ENCODE results near the gene ANKS1B. TPM values are rescaled to one million over a fixed set of nuclear protein-coding genes. Genes with fewer than 3 reads are reported as not detected.

The ANKS1B gene
- total and polyA plus RNA-seq, 2 of the 4 experiments (the other 2 are of a cell fraction), result 0.17 to 0.18 TPM

- Histone ChIP-seq H2AFZ (replicated peaks; ENCODE audit: low read length, poor library complexity) (no peak overlapping the region), H2AK5ac (ENCODE audit: low read depth, low read length) (no peak overlapping the region), H4K91ac (ENCODE audit: insufficient read depth, low read depth, low read length) (no peak overlapping the region), H3K4me1 (ENCODE audit: control insufficient read depth, insufficient read depth, low read length) (no peaks in the 10 kb centered on the region), H3K56ac (ENCODE audit: extremely low read depth, insufficient read depth, low read length) (no peak overlapping the region), H3K4ac (ENCODE audit: low read depth, low read length) (no peak overlapping the region), H2BK120ac (ENCODE audit: low read depth, low read length) (no peak overlapping the region), H3K36me3 (ENCODE audit: control insufficient read depth, insufficient read depth, low read length) (no peaks in the 10 kb centered on the region), H4K20me1 (ENCODE audit: insufficient read depth, low read length) (no peaks in the 10 kb centered on the region), H2AK9ac (replicated peaks; ENCODE audit: low read depth, low read length, poor library complexity) (no peak overlapping the region), H3K4me3 (ENCODE audit: insufficient read depth, low read depth, low read length) (no peak overlapping the region), H3K27me3 (ENCODE audit: control insufficient read depth, insufficient read depth, low read length) (no peaks in the 10 kb centered on the region), H3K9me3 (ENCODE audit: control insufficient read depth, insufficient read depth, low read length) (0 out of 2 replicates have a peak, but pooled peaks cover 2% of the 10 kb centered on the region), H3K23ac (ENCODE audit: low read depth, low read length) (no peak overlapping the region), H3K27ac (ENCODE audit: insufficient read depth, low read length) (no peak overlapping the region), H4K5ac (ENCODE audit: low read depth, low read length) (no peak overlapping the region), H2BK15ac (ENCODE audit: low read depth, low read length) (no peak overlapping the region), H3K4me2 (ENCODE audit: low read depth, low read length) (no peak overlapping the region), H3K14ac (replicated peaks; ENCODE audit: low read depth, low read length) (no peak overlapping the region), H4K8ac (ENCODE audit: low read depth in 2 of 2, low read length in 2 of 2) (no peak overlapping the region), H3K79me1 (ENCODE audit: low read depth in 1 of 2, low read length in 2 of 2) (no peaks in the 10 kb centered on the region), H2BK20ac (ENCODE audit: low read depth, low read length) (no peak overlapping the region), H3K18ac (ENCODE audit: low read depth, low read length) (no peak overlapping the region), H2BK5ac (ENCODE audit: low read depth, low read length, poor library complexity, severe bottlenecking) (no peak overlapping the region), H3K9ac (ENCODE audit: low read depth, low read length) (no peak overlapping the region), H3K9me1 (ENCODE audit: insufficient read depth, low read length) (no peaks in the 10 kb centered on the region)
- CTCF ChIA-PET, result interaction anchor here (0.6 kb wide), 1 partner anchor 706 kb away, joined by 3 read pairs; no protein-coding TSS in a partner anchor
- no peak for DNase-seq
- ATAC-seq (ENCODE audit: low read depth), result no peak
- BruUV-seq (replicated peaks), result no TSS peak
- POLR2A ChIA-PET (ENCODE audit: unreplicated experiment), result no interaction called here
- TF ChIP-seq, protein P1, sequence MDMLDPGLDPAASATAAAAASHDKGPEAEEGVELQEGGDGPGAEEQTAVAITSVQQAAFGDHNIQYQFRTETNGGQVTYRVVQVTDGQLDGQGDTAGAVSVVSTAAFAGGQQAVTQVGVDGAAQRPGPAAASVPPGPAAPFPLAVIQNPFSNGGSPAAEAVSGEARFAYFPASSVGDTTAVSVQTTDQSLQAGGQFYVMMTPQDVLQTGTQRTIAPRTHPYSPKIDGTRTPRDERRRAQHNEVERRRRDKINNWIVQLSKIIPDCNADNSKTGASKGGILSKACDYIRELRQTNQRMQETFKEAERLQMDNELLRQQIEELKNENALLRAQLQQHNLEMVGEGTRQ (IDR thresholded peaks at IDR 0.05; ENCODE audit: low read depth, low read length), result no peak
- no peak for TF ChIP-seq BHLHE40 (IDR thresholded peaks at IDR 0.05; ENCODE audit: low read depth, low read length)
- no peak for TF ChIP-seq MAZ (IDR thresholded peaks at IDR 0.05; ENCODE audit: borderline replicate concordance, low read depth, low read length)
- TF ChIP-seq MXI1 (IDR thresholded peaks at IDR 0.05; ENCODE audit: borderline replicate concordance, low read depth, low read length), result no peak
- no peak for TF ChIP-seq SMC3 (IDR thresholded peaks at IDR 0.05; ENCODE audit: low read depth, low read length)
- no peak for TF ChIP-seq ELK1 (IDR thresholded peaks at IDR 0.05; ENCODE audit: borderline replicate concordance, low read depth, low read length)
- no peak for TF ChIP-seq RFX5 (IDR thresholded peaks at IDR 0.05; ENCODE audit: low read depth, low read length)
- dilution Hi-C loops (cut with HindIII; ENCODE audit: low sequenced_read_pairs, unreplicated experiment) (no loop called here), in situ Hi-C loops (cut with MboI; ENCODE audit: low sequenced_read_pairs) (no loop called here), intact Hi-C loops (cut with micrococcal nuclease) (no loop called here)
These were observed 456.3 kb downstream of the ANKS1B start for GRCh38 chr12:99528478-99528877.

Data from IMR-90 (cell line).